ENCODE measurements around the gene RABGAP1L. TPM values are rescaled to one million over a fixed set of nuclear protein-coding genes. Genes with fewer than 3 reads are reported as not detected.
"Not testable (repeated sequence)": the region's sequence is repeated elsewhere in the genome, so short reads cannot be mapped to it uniquely, and the experiment has no call there.

The RABGAP1L gene
- polyA plus RNA-seq, 12 donors: 11.4 to 34.1 (median 16.6) TPM; not detected in 1

DNA sequence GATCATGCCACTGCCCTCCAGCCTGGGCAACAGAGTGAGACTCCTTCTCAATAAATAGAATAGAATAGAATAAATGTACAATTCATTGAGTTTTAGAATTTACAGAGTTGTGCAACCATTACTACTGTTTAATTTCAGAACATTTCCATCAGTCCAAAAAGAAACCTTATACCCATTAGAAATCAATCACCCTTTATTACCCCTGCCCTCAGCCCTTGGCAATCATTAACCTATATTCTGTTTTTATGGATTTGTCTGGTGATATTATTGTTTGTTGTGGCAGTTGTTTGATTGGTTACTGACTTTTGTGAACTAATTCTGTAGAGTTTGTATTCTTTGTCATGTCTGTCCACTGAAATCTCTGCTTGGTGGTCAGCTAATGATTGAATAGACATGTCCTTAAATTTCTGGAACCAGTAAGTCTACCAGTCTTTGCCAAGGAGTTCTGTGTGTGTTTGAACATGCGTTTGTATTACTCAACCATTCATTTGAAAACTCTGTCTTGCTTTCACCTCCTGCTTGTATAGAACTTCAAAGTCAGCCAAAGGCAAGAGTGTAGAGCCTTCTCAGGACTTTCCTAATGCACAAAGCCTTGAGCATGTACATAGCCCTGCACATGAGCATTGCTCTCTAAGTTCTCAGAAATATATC is 497.2 kb downstream of the RABGAP1L start:
- no peak for DNase-seq

DNA sequence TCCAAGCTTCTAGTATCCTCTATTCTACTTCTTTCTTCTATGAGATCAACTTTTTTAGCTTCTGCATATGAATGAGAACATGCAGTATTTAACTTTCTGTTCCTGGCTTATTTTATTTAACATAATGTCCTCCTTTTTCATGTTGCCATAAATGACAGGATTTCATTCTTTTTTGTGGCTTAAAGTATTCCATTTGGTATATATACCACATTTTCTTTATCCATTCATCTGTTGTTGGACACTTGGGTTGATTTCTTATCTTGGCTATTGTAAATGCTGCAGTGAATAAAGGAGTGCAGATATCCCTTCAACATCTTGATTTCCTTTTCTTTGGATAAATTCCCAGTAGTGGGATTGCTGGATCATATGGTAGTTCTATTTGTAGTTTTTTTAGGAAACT is 498.1 kb downstream of the RABGAP1L start:
- no peak for DNase-seq

DNA sequence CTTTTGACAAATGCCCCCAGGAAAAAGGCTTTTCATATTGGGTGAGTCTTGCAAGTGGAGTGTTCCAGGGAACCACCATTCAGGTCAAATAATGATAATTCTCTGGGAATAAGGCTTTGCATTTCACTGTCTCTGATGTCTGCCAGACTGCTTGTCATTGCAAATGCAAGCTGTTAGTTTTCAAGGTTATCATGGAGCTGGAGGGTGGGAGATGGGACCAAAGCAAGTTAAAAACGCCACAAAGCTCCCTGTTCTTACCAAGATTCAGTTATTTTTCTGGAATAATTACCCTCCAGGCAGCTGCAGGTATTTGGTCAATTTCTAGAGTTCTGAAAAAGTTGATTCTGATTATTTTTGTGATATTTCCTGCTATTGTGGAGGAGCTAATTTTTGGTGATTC is 498.6 kb downstream of the RABGAP1L start:
- no peak for DNase-seq

- DNase-seq: no peak
Measured at GRCh38 chr1:174659823-174660222, 500.5 kb downstream of the RABGAP1L start.

- no peak for DNase-seq
Measured at GRCh38 chr1:174660476-174660875, 501.2 kb downstream of the RABGAP1L start.

DNA sequence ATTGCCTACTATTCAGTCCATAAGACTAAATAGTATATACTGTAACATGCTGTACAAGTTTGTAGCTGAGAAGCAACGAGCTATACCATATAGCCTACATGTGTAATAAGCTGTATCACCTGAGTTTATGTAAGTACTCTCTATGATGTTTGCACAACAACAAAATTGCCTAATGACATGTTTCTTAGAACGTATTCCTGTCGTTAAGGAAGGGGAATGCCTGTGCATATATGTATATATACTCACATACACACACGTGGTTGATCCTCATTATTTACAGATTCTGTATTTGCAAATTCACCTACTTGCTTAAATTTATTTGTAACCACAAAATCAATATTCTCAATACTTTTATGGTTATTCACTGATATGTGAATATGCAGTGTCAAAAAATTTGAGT is 504.0 kb downstream of the RABGAP1L start:
- no peak for DNase-seq

- no peak for DNase-seq
Measured at GRCh38 chr1:174666248-174666647, 506.9 kb downstream of the RABGAP1L start.

DNA sequence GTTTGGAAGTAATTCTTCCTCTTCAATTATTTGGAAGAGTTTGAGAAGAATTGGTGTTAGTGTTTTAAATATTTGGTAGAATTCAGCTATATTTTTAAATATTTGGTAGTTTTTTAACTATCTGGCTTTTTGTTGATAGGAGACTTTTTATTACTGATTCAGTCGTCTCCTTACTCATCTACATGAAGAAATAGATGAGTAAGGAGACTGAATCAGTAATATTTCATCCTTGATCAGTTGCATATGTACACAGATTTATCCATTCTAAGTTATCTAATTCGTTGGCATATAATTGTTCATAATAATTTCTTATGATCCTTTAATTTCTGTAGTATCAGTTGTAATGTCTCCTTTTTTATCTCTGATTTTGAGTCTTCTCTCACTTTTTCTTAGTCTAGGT is 512.5 kb downstream of the RABGAP1L start:
- DNase-seq: no peak

DNA sequence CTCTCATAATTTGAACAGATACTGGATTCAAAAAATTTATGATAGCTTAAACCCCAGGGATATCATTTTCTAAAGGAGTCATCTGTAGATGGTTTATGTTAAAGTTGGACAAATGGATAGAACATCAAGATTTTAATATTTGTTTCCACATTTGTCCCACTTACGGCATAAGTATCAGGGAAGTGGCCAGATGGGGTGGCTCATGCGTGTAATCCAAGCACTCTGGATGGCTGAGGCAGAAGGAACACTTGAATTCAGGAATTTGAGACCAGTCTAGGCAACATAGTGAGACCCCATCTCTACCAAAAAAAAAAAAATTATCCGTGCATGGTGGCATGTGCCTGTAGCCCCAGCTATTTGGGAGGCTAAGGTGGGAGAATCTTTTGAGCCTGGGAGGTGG is 517.5 kb downstream of the RABGAP1L start:
- DNase-seq: no peak

DNA sequence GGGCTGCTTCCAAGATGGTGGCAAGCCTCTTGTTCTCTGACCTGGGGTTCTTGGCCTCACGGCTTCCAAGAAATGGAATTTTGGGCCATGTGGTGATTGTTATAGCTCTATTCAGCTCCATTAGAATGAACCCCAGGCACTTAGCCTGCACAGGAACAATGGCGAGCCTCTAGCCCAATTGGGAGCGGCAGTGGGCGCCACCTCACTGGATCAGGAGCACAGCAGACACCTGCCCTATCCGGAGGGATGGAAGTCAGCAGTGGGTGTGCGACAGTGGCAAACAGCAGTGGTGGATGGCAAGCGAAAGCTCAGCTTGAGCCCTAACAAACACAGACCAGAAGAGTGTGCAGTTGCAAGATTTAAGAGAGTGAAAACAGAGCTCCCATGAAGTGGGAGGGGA is 519.3 kb downstream of the RABGAP1L start:
- no peak for DNase-seq

- DNase-seq: no peak
Measured at GRCh38 chr1:174680101-174680500, 520.8 kb downstream of the RABGAP1L start.

DNA sequence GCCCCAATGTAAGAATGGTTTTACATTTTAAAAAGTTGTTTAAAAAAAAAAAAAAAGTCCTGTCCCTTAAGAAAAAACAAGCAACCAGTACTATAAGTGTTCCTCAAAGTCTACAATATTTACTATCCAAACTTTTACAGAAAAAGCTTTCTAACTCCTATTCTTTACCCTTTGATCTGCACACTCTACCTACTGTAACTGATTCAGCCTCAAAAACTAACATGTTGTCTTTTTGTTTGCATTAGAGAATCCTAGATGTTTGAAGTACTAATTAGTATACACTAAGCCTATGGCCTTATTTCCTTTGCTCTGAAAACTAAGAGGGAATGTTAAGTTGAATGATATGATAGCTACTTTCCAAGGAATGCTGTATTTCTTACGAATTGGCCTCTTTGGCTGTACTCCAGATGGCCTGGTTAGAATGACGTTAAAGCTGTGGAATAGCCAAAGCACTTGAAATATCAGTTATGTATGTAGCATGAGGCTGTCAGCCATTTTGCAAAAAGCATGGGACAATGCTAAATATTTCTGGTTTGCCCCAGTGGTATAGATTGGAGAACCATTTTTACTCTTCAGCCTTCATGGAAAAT is 523.2 kb downstream of the RABGAP1L start:
- peak; percentile 17 for DNase-seq

DNA sequence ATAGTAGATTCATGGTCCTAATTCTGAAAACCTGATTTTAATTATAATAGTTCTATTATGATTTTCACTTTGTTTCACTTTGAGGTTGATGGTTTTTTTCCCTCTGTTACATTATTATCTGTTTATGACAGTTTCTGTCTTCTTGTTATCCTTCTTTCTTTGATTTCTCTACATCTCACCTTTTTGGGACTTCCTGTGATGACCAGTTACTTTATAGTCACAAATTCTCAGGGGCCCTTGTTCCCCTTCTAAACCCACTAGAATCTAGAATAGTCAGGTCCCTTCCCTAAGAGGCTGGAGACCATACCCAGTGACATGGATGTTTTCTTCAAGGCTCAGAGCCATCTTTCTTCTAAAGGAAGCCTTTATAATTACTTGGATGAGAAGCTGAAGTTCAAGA is 526.9 kb downstream of the RABGAP1L start:
- no peak for DNase-seq

GRCh38 chr1:174689524-174689923 is 530.2 kb downstream of the RABGAP1L start:
- no peak for DNase-seq

DNA sequence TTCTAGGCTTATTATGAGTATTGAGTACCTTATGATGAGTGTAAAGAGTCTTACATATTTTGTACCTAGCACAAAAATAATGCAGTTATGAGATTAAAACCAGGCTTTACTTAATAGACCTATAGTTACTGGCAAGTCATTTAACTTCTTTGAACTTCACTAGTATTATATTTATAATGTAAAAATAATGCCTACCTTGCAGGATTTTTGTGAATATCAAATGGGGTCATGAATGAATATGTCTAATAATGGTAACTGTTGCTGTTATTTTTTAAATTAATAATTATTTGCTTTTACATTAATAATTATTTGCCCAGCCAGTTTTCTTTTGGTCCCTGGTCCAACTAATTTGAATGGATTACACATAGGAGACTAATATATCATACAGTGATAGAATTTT is 530.9 kb downstream of the RABGAP1L start:
- DNase-seq: no peak

GRCh38 chr1:174692313-174692712 is 533.0 kb downstream of the RABGAP1L start:
- no peak for DNase-seq

DNA sequence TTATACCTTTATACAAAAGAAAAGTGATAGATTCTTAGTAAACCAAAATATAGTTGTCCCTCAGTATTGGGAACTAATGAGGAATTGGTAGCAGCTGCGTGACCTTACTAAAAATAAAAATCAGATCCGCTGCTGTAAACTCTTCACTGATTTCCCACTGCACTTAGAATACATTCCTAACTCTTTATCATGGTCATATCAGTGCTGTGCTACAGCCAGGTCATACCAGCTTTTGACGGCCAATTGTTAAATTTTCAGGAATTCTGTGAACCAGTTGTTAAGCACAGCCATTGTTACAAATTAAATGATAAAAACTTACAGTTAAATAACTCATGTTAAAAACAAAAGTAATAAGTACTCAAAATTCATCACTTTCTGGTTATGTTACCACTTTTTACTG is 533.8 kb downstream of the RABGAP1L start:
- no peak for DNase-seq

DNA sequence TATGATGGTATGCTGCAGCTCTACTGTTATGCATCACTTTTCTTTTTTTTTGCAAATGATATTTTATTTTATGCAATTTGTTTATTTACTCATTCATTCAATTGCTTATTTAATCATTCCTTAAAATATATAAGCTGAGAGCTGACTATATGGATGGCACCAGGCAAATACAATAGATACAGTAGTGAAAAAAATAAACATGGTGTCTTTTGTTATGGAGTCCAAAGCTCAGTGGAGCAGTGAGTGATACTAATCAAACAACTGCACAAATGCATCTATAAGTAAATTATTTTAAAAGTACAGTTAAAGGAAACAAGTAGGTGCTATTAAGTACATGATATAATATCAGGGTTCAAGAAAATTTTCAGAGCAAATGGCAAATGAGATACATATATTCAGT is 534.2 kb downstream of the RABGAP1L start:
- not testable (repeated sequence) for DNase-seq

DNA sequence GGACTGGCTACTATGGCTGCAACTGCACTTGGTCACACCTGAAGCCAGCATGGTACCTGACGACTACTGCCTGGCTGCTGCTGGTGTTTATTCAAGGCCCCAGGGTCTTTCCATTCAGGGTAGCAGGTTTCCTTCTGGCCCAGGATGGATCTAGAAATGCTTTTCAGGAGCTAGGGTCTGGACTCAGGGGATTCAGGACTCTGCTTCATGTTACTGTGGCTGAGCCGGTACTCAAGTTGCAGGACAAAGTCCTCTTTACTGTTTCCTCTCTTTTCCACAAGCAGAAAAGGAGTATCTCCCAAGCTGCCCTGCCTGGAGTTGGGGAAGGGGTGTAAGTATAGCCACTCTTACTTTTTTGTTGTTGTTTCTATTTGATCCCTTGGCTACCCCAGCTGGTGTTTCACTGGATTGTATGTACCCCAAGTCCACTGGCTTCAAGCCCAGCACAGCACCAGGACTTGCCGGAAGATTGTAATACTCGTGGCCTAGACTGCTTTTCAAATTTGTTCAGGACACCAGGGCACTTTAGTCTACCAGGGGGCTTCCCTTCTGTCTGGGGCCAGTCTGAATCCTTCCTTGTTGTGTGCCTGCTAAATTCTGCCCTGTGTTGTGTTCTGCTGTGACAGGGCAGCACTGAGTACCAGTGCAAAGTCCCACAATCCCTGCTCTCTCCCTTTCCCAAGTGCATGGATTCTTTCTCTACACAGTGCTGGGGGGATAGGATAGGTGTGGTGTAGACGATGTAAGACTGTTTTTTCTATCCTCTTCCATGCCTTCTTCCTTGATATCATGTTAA is 536.9 kb downstream of the RABGAP1L start:
- DNase-seq: no peak

GRCh38 chr1:174700314-174700713 is 541.0 kb downstream of the RABGAP1L start:
- no peak for DNase-seq

GRCh38 chr1:174700775-174701174 is 541.5 kb downstream of the RABGAP1L start:
- no peak for DNase-seq

DNA sequence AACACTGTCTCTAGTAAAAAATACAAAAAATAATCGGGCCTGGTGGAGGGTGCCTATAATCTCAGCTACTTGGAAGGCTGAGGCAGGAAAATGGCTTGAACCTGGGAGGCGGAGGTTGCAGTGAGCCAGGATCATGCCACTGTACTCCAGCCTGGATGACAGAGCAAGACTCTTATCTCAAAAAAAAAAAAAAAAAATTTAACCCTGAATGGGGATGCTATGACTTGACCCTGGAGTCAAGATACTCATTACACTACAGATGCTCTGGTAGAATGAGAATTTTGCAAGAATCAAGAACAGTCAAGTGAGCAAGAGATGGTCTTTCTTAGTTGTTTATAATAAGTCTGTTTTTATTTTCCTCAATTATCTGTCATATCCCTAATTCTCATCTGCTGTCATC is 542.2 kb downstream of the RABGAP1L start:
- DNase-seq: no peak

- DNase-seq: no peak
Measured at GRCh38 chr1:174702011-174702410, 542.7 kb downstream of the RABGAP1L start.

Data from muscle of arm (tissue), 12 donors.